ENCODE data around the gene GUCY2C.

The GUCY2C gene

GRCh38 chr12:14618983-14619382, 77.4 kb downstream of the GUCY2C start:
- peak; percentile 35 for TF ChIP-seq CTCF (IDR thresholded peaks at IDR 0.05; ENCODE audit: low read depth, low read length, missing control alignments)
- no peak for DNase-seq (ENCODE audit: low read depth)
- no peak overlapping the region for H3K4me3 ChIP-seq (ENCODE audit: low read depth, low read length)

- no peak for TF ChIP-seq CTCF (IDR thresholded peaks at IDR 0.05; ENCODE audit: low read depth, low read length, missing control alignments)
- DNase-seq (ENCODE audit: low read depth) = peak; percentile 79
These were observed 81.7 kb downstream of the GUCY2C start for GRCh38 chr12:14614704-14615121.

GRCh38 chr12:14613718-14614117, 82.7 kb downstream of the GUCY2C start:
- DNase-seq (ENCODE audit: low read depth) = peak; percentile 97
- no peak overlapping the region for H3K4me3 ChIP-seq (ENCODE audit: low read depth, low read length)
- no peak for TF ChIP-seq CTCF (IDR thresholded peaks at IDR 0.05; ENCODE audit: low read depth, low read length, missing control alignments)

More at GRCh38 chr12:14614704-14615121, 81.7 kb downstream of the GUCY2C start:
- no peak overlapping the region; the same call in 1 of the 2 replicates for H3K4me3 ChIP-seq (ENCODE audit: low read depth, low read length)

GRCh38 chr12:14612898-14613445, 83.4 kb downstream of the GUCY2C start:
- TF ChIP-seq CTCF (IDR thresholded peaks at IDR 0.05; ENCODE audit: low read depth, low read length, missing control alignments) = no peak
- no peak overlapping the region for H3K4me3 ChIP-seq (ENCODE audit: low read depth, low read length)
- no peak for DNase-seq (ENCODE audit: low read depth)

- no peak overlapping the region for H3K4me3 ChIP-seq (ENCODE audit: low read depth, low read length)
- DNase-seq (ENCODE audit: low read depth) = no peak
- TF ChIP-seq CTCF (IDR thresholded peaks at IDR 0.05; ENCODE audit: low read depth, low read length, missing control alignments) = no peak
These were observed 84.1 kb downstream of the GUCY2C start for GRCh38 chr12:14612250-14612649.

- no peak for DNase-seq (ENCODE audit: low read depth)
- no peak for TF ChIP-seq CTCF (IDR thresholded peaks at IDR 0.05; ENCODE audit: low read depth, low read length, missing control alignments)
- no peak overlapping the region for H3K4me3 ChIP-seq (ENCODE audit: low read depth, low read length)
These were observed 84.7 kb downstream of the GUCY2C start for GRCh38 chr12:14611640-14612203.

- DNase-seq (ENCODE audit: low read depth) = no peak
- TF ChIP-seq CTCF (IDR thresholded peaks at IDR 0.05; ENCODE audit: low read depth, low read length, missing control alignments) = no peak
- H3K4me3 ChIP-seq (ENCODE audit: low read depth, low read length) = no peak overlapping the region
These were observed 88.8 kb downstream of the GUCY2C start for GRCh38 chr12:14607568-14607967.

Measured in GM12864 (cell line).